Endothelial cell of umbilical vein (primary cell): ENCODE data around the gene DPH7. TPM values are rescaled to one million over a fixed set of nuclear protein-coding genes. Genes with fewer than 3 reads are reported as not detected.

Experiments used
- BruUV-seq: library from RNA; stranded (reverse); fragments of 400-500 nt; replicated peaks from 2 replicates; lab custom pipeline; 2021; lab: Mats Ljungman, UMichigan
- CTCF ChIA-PET: fragments of 300-600, 350-600 bp; sonication (Branson Sonifier 250); formaldehyde crosslinking; loops from one replicate; lab custom pipeline; 2021; ENCODE audit warnings: antibody characterized with exemption, inconsistent platforms; lab: Charles Lee
- POLR2A ChIA-PET: fragments of 300-600, 350-600 bp; sonication (Branson Sonifier 250); formaldehyde crosslinking; loops from one replicate; lab custom pipeline; 2021; ENCODE audit warnings: antibody characterized with exemption, inconsistent platforms; lab: Charles Lee
- DNase-seq: peaks from one replicate; pipeline ENCODE4 v3.0.0-alpha.2; 2011; ENCODE audit warnings: low read depth, low spot score
- FAIRE-seq: peaks from 2 replicates; lab custom pipeline; 2011; peaks lifted over from hg19 to GRCh38; lab: Jason Lieb, UNC
- H2AFZ ChIP-seq: 2 replicates; pipeline ENCODE4 v1.6.0; 2012; ENCODE audit warnings: low read depth, low read length, control low read depth, inconsistent platforms
- H3K27ac ChIP-seq: 2 replicates; pipeline ENCODE4 v1.5.1; 2011; ENCODE audit warnings: low read depth, mild to moderate bottlenecking, control low read depth, low read length, moderate library complexity; ENCODE audit not compliant: insufficient read depth
- H3K27me3 ChIP-seq, 2 experiments: 2 replicates each; pipeline versions ENCODE4 v1.6.0 to v1.6.1; 2011; ENCODE audit warnings: low read length in 2 of 2, mixed read lengths in 1 of 2; ENCODE audit not compliant: control insufficient read depth in 2 of 2, insufficient read depth in 2 of 2
- H3K36me3 ChIP-seq, 2 experiments: 2 replicates in 1 of 2; 3 replicates in 1 of 2; pipeline ENCODE4 v1.5.1; 2011; ENCODE audit warnings: low read length in 2 of 2, mild to moderate bottlenecking in 1 of 2, moderate library complexity in 1 of 2; ENCODE audit not compliant: control insufficient read depth in 2 of 2, insufficient read depth in 2 of 2; ENCODE audit errors: extremely low read depth in 1 of 2
- H3K4me1 ChIP-seq: 3 replicates; pipeline ENCODE4 v1.5.1; 2011; ENCODE audit warnings: mild to moderate bottlenecking, low read length; ENCODE audit not compliant: control insufficient read depth, insufficient read depth; ENCODE audit errors: extremely low read depth
- H3K4me2 ChIP-seq: 2 replicates; pipeline ENCODE4 v1.6.1; 2011; ENCODE audit warnings: low read length, control low read depth, mixed read lengths; ENCODE audit not compliant: insufficient read depth
- H3K4me3 ChIP-seq, 3 experiments: fragments of 200-600 bp in 1 of 3; sonication (generic), shearing (Covaris generic) in 1 of 3; replicated peaks in 1 of 3; 2 replicates each; pipeline ENCODE4 v1.5.1; 2011 to 2016; ENCODE audit warnings: control low read depth in 3 of 3, low read length in 3 of 3, mild to moderate bottlenecking in 2 of 3, inconsistent platforms in 1 of 3, low read depth in 1 of 3, moderate library complexity in 1 of 3; ENCODE audit not compliant: insufficient read depth in 1 of 3
- H3K79me2 ChIP-seq: 2 replicates; pipeline ENCODE4 v1.6.0; 2012; ENCODE audit warnings: low read length, inconsistent platforms; ENCODE audit not compliant: control insufficient read depth, insufficient read depth
- H3K9ac ChIP-seq: replicated peaks from 2 replicates; pipeline ENCODE3; 2011; ENCODE audit warnings: low read length, control low read depth; ENCODE audit not compliant: insufficient read depth; ENCODE audit errors: extremely low read depth
- H3K9me1 ChIP-seq: replicated peaks from 3 replicates; pipeline ENCODE4 v1.6.0; 2011; ENCODE audit warnings: mild to moderate bottlenecking, low read length; ENCODE audit not compliant: control insufficient read depth, insufficient read depth; ENCODE audit errors: extremely low read depth
- H3K9me3 ChIP-seq: replicated peaks from 2 replicates; pipeline ENCODE4 v1.5.1; 2012; ENCODE audit warnings: low read length, inconsistent platforms; ENCODE audit not compliant: control insufficient read depth, insufficient read depth
- H4K20me1 ChIP-seq: replicated peaks from 2 replicates; pipeline ENCODE3; 2011; ENCODE audit warnings: mild to moderate bottlenecking, low read length; ENCODE audit not compliant: control insufficient read depth, insufficient read depth; ENCODE audit errors: extremely low read depth
- CTCF ChIP-seq, 2 donors: IDR thresholded peaks; 1 replicate in 1 of 2; 2 replicates in 1 of 2; pipeline ENCODE4 v1.5.1; 2011; ENCODE audit warnings: low read length in 2 of 2, mild to moderate bottlenecking in 2 of 2, moderate library complexity in 2 of 2, control low read depth in 1 of 2, inconsistent platforms in 1 of 2, low read depth in 1 of 2; ENCODE audit not compliant: insufficient read depth in 1 of 2; ENCODE audit errors: extremely low read depth in 1 of 2
- JUN ChIP-seq: IDR thresholded peaks from 2 replicates; pipeline ENCODE4 v1.6.1; 2011; ENCODE audit warnings: borderline replicate concordance, low read depth; ENCODE audit not compliant: insufficient read length, insufficient read depth
- POLR2AphosphoS5 ChIP-seq: IDR thresholded peaks from 2 replicates; pipeline ENCODE4 v1.6.1; 2012; ENCODE audit warnings: low read depth, mild to moderate bottlenecking, control low read depth, low read length, moderate library complexity; ENCODE audit not compliant: insufficient read depth
- dilution Hi-C: fragments of 300-500 bp; cut with MboI; formaldehyde crosslinking; loops from one replicate; pipeline ENCODE4 v1.15.0; 2019; ENCODE audit warnings: low sequenced_read_pairs; ENCODE audit not compliant: extremely low pct_ligation_motif_present
- intact Hi-C: fragments of 100-400 bp; cut with micrococcal nuclease; formaldehyde crosslinking; loops from one replicate; pipeline ENCODE4 v1.10.0; 2022
- polyA plus RNA-seq, 4 experiments: library from polyadenylated mRNA; depleted of rRNA in 3 of 4; stranded (reverse) in 3 of 4; unstranded in 1 of 4; fragments of >200 nt; gene quantifications; 2 replicates each; pipeline versions ENCODE4 v1.2.1 to v1.2.3, GENCODE V29; 2011 to 2012; ENCODE audit warnings: missing spikeins in 1 of 4
- total RNA-seq: library from RNA; stranded (reverse); gene quantifications from 2 replicates; pipeline ENCODE4 v1.2.3, GENCODE V29; 2021

DPH7 gene
- total and polyA plus RNA-seq, 2 donors (not counting 3 experiments of a cell fraction or from before 2014, with no cell fraction given), result 41.8 to 43.2 TPM

GRCh38 chr9:137614631-137615386 is 36.1 kb upstream of the DPH7 start:
- ChIA-PET CTCF (no interaction called here), POLR2A (no interaction called here)
- H3K9me3 ChIP-seq, result no peaks in the 10 kb centered on the region
- no peak overlapping the region for H2AFZ ChIP-seq
- peaks cover 15% of the 10 kb centered on the region for H3K4me1 ChIP-seq
- no peaks in the 10 kb centered on the region for H3K27me3 ChIP-seq
- H3K9me1 ChIP-seq, result no peaks in the 10 kb centered on the region
- peak in 1 of 2 donors; percentile 4 for TF ChIP-seq CTCF (IDR thresholded peaks at IDR 0.05; ENCODE audit: extremely low read depth in 1 of 2, insufficient read depth in 1 of 2, low read depth in 1 of 2, low read length in 2 of 2)
- TF ChIP-seq JUN, result no peak
- TF ChIP-seq POLR2AphosphoS5, result no peak
- DNase-seq (no peak), FAIRE-seq (no peak)
- dilution Hi-C loops (no loop called here), intact Hi-C loops (no loop called here)
- H3K4me2 ChIP-seq, result no peak overlapping the region
- no peak overlapping the region for H3K9ac ChIP-seq
- no peak overlapping the region for H3K4me3 ChIP-seq
- H3K27ac ChIP-seq, result no peak overlapping the region
- H3K36me3 ChIP-seq, result peaks cover 0 to 13% of the 10 kb centered on the region in 2 experiments
- BruUV-seq, result no TSS peak
- H3K79me2 ChIP-seq, result peaks cover 21% of the 10 kb centered on the region
- no peaks in the 10 kb centered on the region for H4K20me1 ChIP-seq
